KOPT-K1 (cell line): ENCODE results near the gene DLG2.

Source experiments
- H3K27ac ChIP-seq: fragments of 200-600 bp; sonication (generic); 2 replicates; pipeline ENCODE4 v1.5.1; 2016; ENCODE audit warnings: antibody characterized with exemption, mild to moderate bottlenecking, low read depth, low read length; ENCODE audit not compliant: poor library complexity, severe bottlenecking
- H3K36me3 ChIP-seq: fragments of 200-600 bp; sonication (generic); 2 replicates; pipeline ENCODE4 v1.5.1; 2017; ENCODE audit warnings: antibody characterized with exemption, mild to moderate bottlenecking, low read length, moderate library complexity; ENCODE audit not compliant: insufficient read depth
- H3K9me3 ChIP-seq: fragments of 200-600 bp; sonication (generic); 2 replicates; pipeline ENCODE4 v1.5.1; 2017; ENCODE audit warnings: antibody characterized with exemption, low read length, mild to moderate bottlenecking; ENCODE audit not compliant: insufficient read depth, poor library complexity, severe bottlenecking

Gene DLG2

DNA sequence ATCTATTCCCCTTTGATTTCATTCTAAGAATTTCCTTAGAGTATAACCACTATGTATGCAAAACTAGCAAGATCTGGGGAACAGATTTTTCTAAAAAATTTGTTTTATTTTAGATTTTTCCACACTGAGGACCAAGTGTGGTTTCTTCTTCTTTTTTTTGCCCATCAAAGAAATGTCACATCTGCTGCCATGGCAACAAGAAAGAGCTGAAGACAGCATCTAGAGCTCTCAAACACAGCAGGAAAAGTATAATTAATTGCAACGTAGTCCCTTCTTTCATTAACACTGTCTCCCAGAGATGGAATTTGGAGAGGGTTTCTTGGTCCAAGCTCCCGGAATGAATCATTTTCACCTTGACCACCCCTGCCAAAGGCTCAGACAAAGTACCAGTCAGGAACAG is 2084.3 kb downstream of the DLG2 start:
- H3K36me3 ChIP-seq = no peaks in the 10 kb centered on the region
- no peaks in the 10 kb centered on the region for H3K9me3 ChIP-seq
- H3K27ac ChIP-seq = no peak overlapping the region

GRCh38 chr11:83540728-83541127 is 2086.4 kb downstream of the DLG2 start:
- H3K27ac ChIP-seq = no peak overlapping the region
- H3K36me3 ChIP-seq = no peaks in the 10 kb centered on the region
- no peaks in the 10 kb centered on the region for H3K9me3 ChIP-seq

GRCh38 chr11:83540112-83540675 is 2086.9 kb downstream of the DLG2 start:
- no peak overlapping the region for H3K27ac ChIP-seq
- H3K36me3 ChIP-seq = no peaks in the 10 kb centered on the region
- no peaks in the 10 kb centered on the region for H3K9me3 ChIP-seq

DNA sequence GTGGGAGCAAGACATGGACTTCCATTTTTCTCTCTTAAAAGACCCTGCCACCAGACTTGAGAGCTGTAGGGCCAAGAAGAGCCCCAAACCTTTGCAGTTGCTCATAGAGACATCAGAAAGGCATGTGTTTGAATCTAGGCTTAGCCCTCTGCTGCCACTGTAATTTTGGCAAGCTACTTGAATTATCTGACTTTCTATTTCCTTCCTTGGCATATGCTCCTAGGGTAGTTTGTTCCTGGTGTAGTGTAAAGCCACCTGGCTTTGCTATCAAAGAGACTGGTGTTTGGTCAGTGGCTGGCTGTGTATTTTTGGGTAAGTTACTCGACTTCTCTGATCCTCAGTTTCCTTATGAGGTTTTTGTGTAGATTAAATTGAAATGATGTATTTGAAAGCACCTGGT is 2088.9 kb downstream of the DLG2 start:
- no peak overlapping the region for H3K27ac ChIP-seq
- H3K9me3 ChIP-seq = no peaks in the 10 kb centered on the region
- no peaks in the 10 kb centered on the region for H3K36me3 ChIP-seq

DNA sequence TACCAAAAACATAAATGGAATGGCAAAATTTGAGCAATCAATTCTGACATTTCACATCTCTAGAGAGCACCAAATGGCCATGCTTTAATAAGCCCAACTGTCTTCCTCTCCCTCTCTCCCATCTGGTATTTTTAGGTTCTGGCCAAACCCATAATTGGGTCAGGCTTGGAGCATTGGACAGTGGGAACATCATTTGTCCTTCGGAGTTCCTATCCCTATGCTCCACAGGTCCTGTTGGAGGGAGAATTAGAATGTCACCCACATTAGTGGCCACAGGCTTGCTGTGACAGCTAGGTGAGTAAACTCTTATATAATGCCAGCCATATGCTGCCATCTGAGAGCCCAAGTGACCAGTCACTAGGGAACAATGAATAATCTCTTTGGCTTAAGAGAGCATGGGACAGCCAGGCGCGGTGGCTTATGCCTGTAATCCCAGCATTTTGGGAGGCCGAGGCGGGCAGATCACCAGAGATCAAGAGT is 2090.0 kb downstream of the DLG2 start:
- H3K9me3 ChIP-seq = no peaks in the 10 kb centered on the region
- no peaks in the 10 kb centered on the region for H3K36me3 ChIP-seq
- no peak overlapping the region for H3K27ac ChIP-seq

DNA sequence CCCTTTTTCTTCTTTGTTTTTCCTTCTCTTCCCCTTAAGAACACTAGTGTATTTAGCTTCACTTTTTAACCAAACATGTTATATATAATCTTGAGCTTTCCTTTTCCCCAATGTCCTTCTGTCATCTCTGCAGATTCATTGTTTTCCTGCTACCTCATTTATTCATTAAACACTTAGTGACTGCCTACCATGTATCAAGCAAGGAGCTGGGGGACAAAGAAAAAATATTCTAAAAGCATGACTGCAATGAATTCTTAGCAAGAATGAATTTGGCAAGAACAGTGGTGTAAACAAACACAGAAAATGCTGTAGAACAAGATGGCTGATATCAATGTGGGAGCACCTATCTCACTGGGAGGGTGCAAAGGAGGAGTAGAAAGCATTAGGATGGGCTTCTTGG is 2094.0 kb downstream of the DLG2 start:
- H3K27ac ChIP-seq = no peak overlapping the region
- no peaks in the 10 kb centered on the region for H3K9me3 ChIP-seq
- no peaks in the 10 kb centered on the region for H3K36me3 ChIP-seq

- Histone ChIP-seq H3K36me3 (no peaks in the 10 kb centered on the region), H3K27ac (no peak overlapping the region), H3K9me3 (no peaks in the 10 kb centered on the region)
Observed at GRCh38 chr11:83528877-83529276, 2098.3 kb downstream of the DLG2 start.

DNA sequence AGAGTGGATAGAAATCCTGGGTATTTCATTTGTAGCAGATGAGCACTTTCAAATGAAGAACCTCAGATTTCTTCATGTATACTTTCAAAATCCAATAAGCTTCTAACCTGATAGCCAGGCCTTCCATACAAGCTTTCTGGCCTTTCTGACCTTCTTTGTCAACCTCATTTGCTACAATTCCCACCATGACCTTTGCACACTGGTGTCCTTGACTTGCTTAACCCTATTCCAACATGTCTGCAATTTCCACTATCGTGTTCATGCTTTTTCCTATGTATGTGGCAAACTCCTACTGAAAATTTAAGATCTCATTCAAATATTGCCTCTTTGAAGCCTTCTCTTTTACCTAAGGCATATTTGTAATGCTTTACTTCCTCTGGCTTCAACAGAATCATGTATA is 2098.9 kb downstream of the DLG2 start:
- Histone ChIP-seq H3K36me3 (no peaks in the 10 kb centered on the region), H3K27ac (no peak overlapping the region), H3K9me3 (no peaks in the 10 kb centered on the region)

GRCh38 chr11:83523676-83524075 is 2103.5 kb downstream of the DLG2 start:
- H3K36me3 ChIP-seq = no peaks in the 10 kb centered on the region
- H3K27ac ChIP-seq = no peak overlapping the region
- H3K9me3 ChIP-seq = no peaks in the 10 kb centered on the region

DNA sequence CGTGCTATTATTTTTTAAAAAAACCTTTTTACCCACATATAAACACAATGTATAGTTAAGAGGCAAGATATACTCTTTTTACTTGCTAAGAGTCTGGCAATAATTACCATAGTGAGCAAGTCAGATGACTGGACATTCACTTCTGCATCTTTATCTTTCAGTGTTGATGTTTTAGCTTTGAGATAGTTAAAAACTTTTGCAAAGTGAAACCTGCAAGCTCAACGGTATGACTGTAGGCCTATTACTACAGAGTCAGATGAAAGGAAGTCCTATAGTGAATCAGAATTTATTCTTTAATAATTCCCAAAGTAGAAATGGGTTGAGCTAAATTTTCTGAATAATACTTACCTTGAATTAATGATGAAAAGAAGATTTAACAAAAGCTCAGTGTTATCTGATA is 2104.2 kb downstream of the DLG2 start:
- H3K36me3 ChIP-seq = no peaks in the 10 kb centered on the region
- no peaks in the 10 kb centered on the region for H3K9me3 ChIP-seq
- H3K27ac ChIP-seq = no peak overlapping the region

GRCh38 chr11:83521647-83522596 is 2105.2 kb downstream of the DLG2 start:
- Histone ChIP-seq H3K36me3 (no peaks in the 10 kb centered on the region), H3K9me3 (no peaks in the 10 kb centered on the region), H3K27ac (no peak overlapping the region)

DNA sequence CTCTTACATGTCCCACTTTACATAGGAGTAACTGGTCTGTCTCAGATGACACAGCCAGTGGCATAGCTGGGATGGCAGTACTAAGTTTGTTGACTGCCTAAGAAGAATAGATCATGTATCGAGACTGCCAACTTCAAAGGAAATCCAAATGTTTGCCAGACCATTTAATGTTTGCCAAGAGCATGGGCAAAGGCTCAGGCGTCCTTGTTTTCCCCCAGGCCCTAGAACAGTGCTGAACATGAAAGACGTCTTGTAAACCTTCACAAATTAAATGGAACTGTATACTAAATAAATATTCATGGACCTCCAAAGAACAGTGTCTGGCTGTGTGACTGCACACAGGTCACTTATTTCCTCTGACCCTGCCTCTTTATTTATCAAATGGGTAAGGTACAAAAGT is 2106.3 kb downstream of the DLG2 start:
- no peak overlapping the region for H3K27ac ChIP-seq
- H3K9me3 ChIP-seq = no peaks in the 10 kb centered on the region

GRCh38 chr11:83511646-83512045 is 2115.5 kb downstream of the DLG2 start:
- H3K36me3 ChIP-seq = no peaks in the 10 kb centered on the region
- H3K27ac ChIP-seq = no peak overlapping the region
- no peaks in the 10 kb centered on the region for H3K9me3 ChIP-seq

More for the DNA sequence above, 2106.3 kb downstream of the DLG2 start:
- H3K36me3 ChIP-seq = no peaks in the 10 kb centered on the region

GRCh38 chr11:83510530-83511460 is 2116.3 kb downstream of the DLG2 start:
- H3K36me3 ChIP-seq = no peaks in the 10 kb centered on the region
- H3K27ac ChIP-seq = no peak overlapping the region
- H3K9me3 ChIP-seq = no peaks in the 10 kb centered on the region

DNA sequence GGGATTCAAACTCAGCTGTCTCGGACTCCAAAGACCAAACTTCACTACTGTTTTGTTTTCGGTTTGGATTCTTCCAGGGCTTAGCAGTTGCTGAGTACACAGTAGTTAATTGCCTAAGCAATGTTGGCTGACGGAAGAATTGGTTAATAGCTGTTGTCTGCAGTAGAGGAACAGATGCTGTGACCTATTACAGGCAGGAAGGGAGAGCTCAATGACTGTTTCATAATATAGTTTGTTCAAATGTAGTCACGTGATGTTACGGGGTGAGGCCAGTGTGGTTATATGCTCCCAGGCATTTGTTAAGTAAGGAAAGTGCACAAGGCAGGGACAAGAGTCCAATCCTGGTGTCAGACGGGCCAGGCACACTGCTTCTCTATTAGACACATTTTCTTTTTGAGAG is 2118.3 kb downstream of the DLG2 start:
- H3K27ac ChIP-seq = no peak overlapping the region
- H3K36me3 ChIP-seq = no peaks in the 10 kb centered on the region
- no peaks in the 10 kb centered on the region for H3K9me3 ChIP-seq
